Effector memory CD4-positive, alpha-beta T cell (primary cell): Measurements from ENCODE around the gene CRABP1.

Experiments
- DNase-seq, 3 donors: peaks; one replicate each; pipeline ENCODE4 v3.0.0-alpha.2; 2020
- H3K27ac ChIP-seq: 2 replicates; pipeline ENCODE4 v1.7.0; 2013; ENCODE audit warnings: mild to moderate bottlenecking, low read length, moderate library complexity; ENCODE audit not compliant: insufficient read depth, poor library complexity, severe bottlenecking
- H3K27me3 ChIP-seq: replicated peaks from 2 replicates; pipeline ENCODE4 v1.7.0; 2013; ENCODE audit warnings: mild to moderate bottlenecking, low read length; ENCODE audit not compliant: insufficient read depth, control insufficient read depth, poor library complexity, severe bottlenecking
- H3K36me3 ChIP-seq: 2 replicates; pipeline ENCODE4 v1.7.0; 2013; ENCODE audit warnings: mild to moderate bottlenecking, low read length, moderate library complexity; ENCODE audit not compliant: control insufficient read depth, insufficient read depth
- H3K4me1 ChIP-seq: 2 replicates; pipeline ENCODE4 v1.7.0; 2013; ENCODE audit warnings: low read length, mild to moderate bottlenecking; ENCODE audit not compliant: control insufficient read depth, insufficient read depth, poor library complexity, severe bottlenecking
- H3K4me3 ChIP-seq: 2 replicates; pipeline ENCODE4 v1.7.0; 2013; ENCODE audit warnings: low read length, low read depth, mild to moderate bottlenecking; ENCODE audit not compliant: insufficient read depth, poor library complexity, severe bottlenecking
- H3K9me3 ChIP-seq: 2 replicates; pipeline ENCODE4 v1.7.0; 2013; ENCODE audit warnings: mild to moderate bottlenecking, low read length, moderate library complexity; ENCODE audit not compliant: control insufficient read depth

The CRABP1 gene

DNA sequence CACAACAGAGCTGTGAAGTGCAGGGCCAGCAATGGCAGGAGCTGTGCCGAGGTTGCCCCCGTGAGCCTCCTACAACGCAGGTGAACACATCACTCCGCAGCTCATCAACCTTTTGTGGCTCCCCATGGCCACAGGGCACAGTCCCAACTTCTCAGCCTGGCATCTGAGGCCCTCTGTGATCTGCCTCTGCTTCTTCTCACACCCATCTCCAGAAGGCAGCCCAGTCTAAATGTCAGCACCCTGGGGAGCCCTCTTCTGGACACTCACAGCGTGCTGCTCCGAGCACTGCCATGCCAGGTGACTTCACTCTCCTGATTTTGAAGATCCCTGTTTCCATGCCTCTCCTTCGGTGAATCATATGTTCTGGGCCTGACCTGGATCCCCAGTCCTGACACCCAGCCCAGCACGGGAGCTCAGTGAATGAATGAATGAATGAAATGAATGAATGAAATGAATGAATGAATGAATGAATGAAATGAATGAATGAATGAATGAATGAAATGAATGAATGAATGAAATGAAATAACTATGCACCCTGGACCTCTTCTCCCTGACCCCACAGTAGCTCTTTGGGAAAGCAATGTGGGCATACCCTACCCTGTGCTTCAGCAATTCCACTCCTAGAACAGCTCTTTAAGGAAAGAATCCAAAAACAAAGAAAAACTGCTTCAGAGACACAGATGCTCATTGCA lies 22.9 kb upstream of the CRABP1 start:
- Histone ChIP-seq H3K36me3 (no peaks in the 10 kb centered on the region), H3K27me3 (no peaks in the 10 kb centered on the region), H3K4me3 (no peak overlapping the region), H3K27ac (no peak overlapping the region), H3K9me3 (no peaks in the 10 kb centered on the region), H3K4me1 (no peaks in the 10 kb centered on the region)
- no peak for DNase-seq

DNA sequence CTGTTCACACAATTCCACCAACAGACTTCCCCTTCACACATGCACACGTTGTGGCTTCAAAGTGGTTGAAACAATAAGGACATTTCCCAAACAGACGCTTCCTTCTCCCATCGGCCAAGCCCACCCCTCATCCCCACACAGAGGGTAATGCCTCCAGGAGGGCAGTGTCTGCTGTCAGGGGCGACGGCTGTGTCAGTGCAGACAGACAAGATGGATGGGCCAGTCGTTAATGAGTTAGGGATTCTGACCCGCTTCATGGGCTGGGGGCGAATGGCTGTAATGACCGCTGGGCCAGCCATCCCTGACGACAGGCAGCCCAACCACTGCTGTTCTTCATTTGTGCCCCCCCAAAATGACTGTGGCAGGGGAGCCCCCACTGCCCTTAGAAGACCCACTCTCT lies 20.6 kb upstream of the CRABP1 start:
- no peak for DNase-seq
- no peaks in the 10 kb centered on the region for H3K27me3 ChIP-seq
- no peaks in the 10 kb centered on the region for H3K9me3 ChIP-seq
- no peak overlapping the region for H3K27ac ChIP-seq
- H3K4me1 ChIP-seq: no peaks in the 10 kb centered on the region
- H3K4me3 ChIP-seq: no peak overlapping the region
- no peaks in the 10 kb centered on the region for H3K36me3 ChIP-seq

DNA sequence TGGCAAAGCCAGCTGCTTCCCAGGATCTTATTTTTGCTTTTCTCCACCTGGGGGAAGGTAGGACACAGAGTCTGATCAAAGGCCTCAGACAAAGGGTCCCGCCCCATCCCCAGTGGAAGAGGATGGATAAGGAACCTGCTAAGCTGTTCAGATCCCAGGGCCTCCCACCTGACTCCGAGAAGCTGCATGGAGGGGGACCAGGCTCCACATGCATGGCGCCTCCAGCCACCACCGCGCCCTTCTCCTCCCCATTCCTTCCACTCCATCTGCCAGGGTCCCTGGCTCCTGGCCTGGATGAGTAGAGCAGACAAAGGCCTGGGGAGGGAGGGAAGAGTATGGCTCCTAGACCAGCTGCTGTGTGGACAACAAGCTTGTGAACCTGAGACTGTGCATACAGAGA lies 20.0 kb upstream of the CRABP1 start:
- no peak overlapping the region for H3K27ac ChIP-seq
- H3K4me1 ChIP-seq: no peaks in the 10 kb centered on the region
- no peaks in the 10 kb centered on the region for H3K36me3 ChIP-seq
- H3K27me3 ChIP-seq: no peaks in the 10 kb centered on the region
- no peak for DNase-seq
- H3K9me3 ChIP-seq: no peaks in the 10 kb centered on the region
- no peak overlapping the region for H3K4me3 ChIP-seq

GRCh38 chr15:78321041-78321570 lies 19.0 kb upstream of the CRABP1 start:
- no peak overlapping the region for H3K4me3 ChIP-seq
- H3K27me3 ChIP-seq: no peaks in the 10 kb centered on the region
- H3K9me3 ChIP-seq: no peaks in the 10 kb centered on the region
- H3K36me3 ChIP-seq: no peaks in the 10 kb centered on the region
- no peak for DNase-seq
- H3K27ac ChIP-seq: no peak overlapping the region
- H3K4me1 ChIP-seq: no peaks in the 10 kb centered on the region

DNA sequence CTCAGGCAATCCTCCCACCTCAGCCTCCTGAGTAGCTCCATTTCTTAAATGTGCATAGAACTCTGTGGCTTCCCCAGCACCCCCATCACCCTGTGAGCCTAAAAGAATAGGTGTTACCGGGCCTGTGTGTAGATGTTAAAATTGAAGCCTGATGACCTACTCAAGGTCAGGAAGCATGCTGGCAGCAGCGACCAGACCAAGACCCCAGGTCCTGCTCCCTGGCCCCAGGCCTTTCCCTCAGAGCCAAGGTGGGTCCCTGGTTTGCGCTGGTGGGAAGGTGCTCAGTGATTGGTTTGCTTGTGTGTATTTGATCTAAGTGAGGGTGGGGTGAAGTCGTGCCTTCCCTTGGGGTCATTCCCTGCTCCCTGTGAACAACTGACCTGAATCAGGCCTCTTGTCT lies 18.4 kb upstream of the CRABP1 start:
- Histone ChIP-seq H3K4me3 (no peak overlapping the region), H3K4me1 (no peaks in the 10 kb centered on the region), H3K27ac (no peak overlapping the region), H3K9me3 (no peaks in the 10 kb centered on the region), H3K27me3 (no peaks in the 10 kb centered on the region), H3K36me3 (no peaks in the 10 kb centered on the region)
- DNase-seq: no peak

DNA sequence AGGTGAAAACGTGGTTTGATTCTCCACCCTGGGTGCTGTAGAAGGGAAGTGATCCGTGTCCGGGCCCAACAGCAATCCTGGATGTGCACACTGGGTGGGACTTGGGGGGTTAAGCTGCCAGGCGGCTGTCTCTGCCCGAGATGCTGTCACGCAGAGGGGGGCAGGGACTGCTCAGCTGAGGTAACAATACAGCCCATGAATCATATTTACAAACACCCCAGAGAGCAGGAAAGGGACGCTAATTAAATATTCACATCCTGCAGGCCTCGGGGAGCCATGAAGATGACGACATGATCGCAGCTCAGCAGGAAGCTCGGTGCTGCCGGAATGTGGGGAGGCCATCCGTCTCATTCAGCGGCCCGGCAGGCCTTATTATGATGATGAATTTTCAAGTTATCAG lies 17.9 kb upstream of the CRABP1 start:
- no peak overlapping the region for H3K27ac ChIP-seq

GRCh38 chr15:78322724-78323521 lies 17.2 kb upstream of the CRABP1 start:
- DNase-seq: no peak
- no peaks in the 10 kb centered on the region for H3K4me1 ChIP-seq
- H3K36me3 ChIP-seq: no peaks in the 10 kb centered on the region
- H3K27ac ChIP-seq: no peak overlapping the region
- no peaks in the 10 kb centered on the region for H3K27me3 ChIP-seq
- no peak overlapping the region for H3K4me3 ChIP-seq
- no peaks in the 10 kb centered on the region for H3K9me3 ChIP-seq

More for the DNA sequence above, 17.9 kb upstream of the CRABP1 start:
- no peaks in the 10 kb centered on the region for H3K36me3 ChIP-seq
- H3K9me3 ChIP-seq: no peaks in the 10 kb centered on the region
- no peaks in the 10 kb centered on the region for H3K4me1 ChIP-seq
- no peak for DNase-seq
- H3K27me3 ChIP-seq: no peaks in the 10 kb centered on the region
- H3K4me3 ChIP-seq: no peak overlapping the region

- DNase-seq: no peak
- H3K4me1 ChIP-seq: no peaks in the 10 kb centered on the region
- no peak overlapping the region for H3K27ac ChIP-seq
- H3K36me3 ChIP-seq: no peaks in the 10 kb centered on the region
- H3K4me3 ChIP-seq: no peak overlapping the region
- no peaks in the 10 kb centered on the region for H3K9me3 ChIP-seq
- H3K27me3 ChIP-seq: no peaks in the 10 kb centered on the region
Measured at GRCh38 chr15:78323693-78324092, 16.5 kb upstream of the CRABP1 start.

DNA sequence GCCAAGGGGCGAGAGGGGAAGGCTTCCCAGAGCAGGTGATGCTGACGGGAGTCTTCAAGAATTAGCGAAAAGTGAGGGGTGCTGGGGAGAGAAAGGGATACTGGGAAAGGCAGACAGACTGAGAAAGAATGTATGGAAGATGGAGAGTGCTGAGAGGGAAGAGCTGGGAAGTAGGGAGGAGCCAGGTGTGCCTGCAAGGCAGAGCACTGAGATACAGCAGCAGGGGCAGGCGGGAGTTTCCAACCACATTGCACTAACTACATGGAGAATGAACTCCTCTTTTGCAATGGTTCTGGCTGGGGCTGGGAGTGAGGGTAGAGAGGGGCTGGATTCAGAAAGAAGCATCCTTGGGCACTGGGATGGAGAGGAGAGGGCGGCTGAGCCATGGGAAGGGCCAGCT lies 16.0 kb upstream of the CRABP1 start:
- no peak overlapping the region for H3K4me3 ChIP-seq
- H3K36me3 ChIP-seq: no peaks in the 10 kb centered on the region
- DNase-seq: no peak
- H3K4me1 ChIP-seq: no peaks in the 10 kb centered on the region
- no peak overlapping the region for H3K27ac ChIP-seq
- no peaks in the 10 kb centered on the region for H3K27me3 ChIP-seq
- no peaks in the 10 kb centered on the region for H3K9me3 ChIP-seq
